ENCODE data around the gene BCAR3. TPM values are rescaled to one million over a fixed set of nuclear protein-coding genes. Genes with fewer than 3 reads are reported as not detected.
A peak's percentile ranks its signal among the peaks of the same experiment; 100 is the strongest.

The BCAR3 gene
- total RNA-seq, 3 donors from 2014 or later (not counting 1 experiment from before 2014, with no cell fraction given) = 0.52 to 6.5 (median 2.4) TPM

- H3K4me1 ChIP-seq (ENCODE audit: control insufficient read depth, insufficient read depth, low read length) = no peaks in the 10 kb centered on the region
- intact Hi-C loops (cut with micrococcal nuclease) = loop anchor here (1.0 kb wide), 4 partner anchors 185 to 280 kb away; partner anchors contain the start of gene GCLM
- peak; percentile 83 for TF ChIP-seq CTCF (IDR thresholded peaks at IDR 0.05)
- whole genome bisulfite sequencing (ENCODE audit: insufficient coverage) = 62% methylated on average over 9 of the region's 9 CpGs
- H3K4me1 Mint-ChIP-seq = no peaks in the 10 kb centered on the region
- no peaks in the 10 kb centered on the region for H3K27me3 ChIP-seq (ENCODE audit: control insufficient read depth, insufficient read depth, low read length)
- H3K27ac Mint-ChIP-seq = no peak overlapping the region
- H3K9me3 ChIP-seq (ENCODE audit: control insufficient read depth, insufficient read depth, low read length) = no peaks in the 10 kb centered on the region
- DNase-seq (peak in 1 of 2 donors; percentile 81), ATAC-seq (peak; percentile 76 to 94 (median 91))
- peaks cover 0 to 7% of the 10 kb centered on the region in 2 donors for H3K27me3 Mint-ChIP-seq (ENCODE audit: low read depth in 2 of 2)
- no peaks in the 10 kb centered on the region for H3K36me3 ChIP-seq (ENCODE audit: control insufficient read depth, insufficient read depth, low read length)
- H3K4me3 Mint-ChIP-seq = no peak overlapping the region
- no peak overlapping the region for H3K27ac ChIP-seq (ENCODE audit: low read length)
- no peaks in the 10 kb centered on the region for H3K36me3 Mint-ChIP-seq
- H3K9me3 Mint-ChIP-seq = no peaks in the 10 kb centered on the region
- H3K4me3 ChIP-seq (ENCODE audit: low read length) = no peak overlapping the region
Observed at GRCh38 chr1:93629101-93630059, 52.3 kb downstream of the BCAR3 start.

- H3K4me1 ChIP-seq (ENCODE audit: control insufficient read depth, insufficient read depth, low read length) = no peaks in the 10 kb centered on the region
- Mint-ChIP-seq H3K4me3 (no peak overlapping the region), H3K27me3 (ENCODE audit: low read depth in 2 of 2) (peaks cover 0 to 7% of the 10 kb centered on the region in 2 donors), H3K4me1 (no peaks in the 10 kb centered on the region), H3K27ac (no peak overlapping the region), H3K9me3 (no peaks in the 10 kb centered on the region), H3K36me3 (no peaks in the 10 kb centered on the region)
- WGBS (ENCODE audit: insufficient coverage) = 93% methylated on average over 1 of the region's 3 CpGs
- TF ChIP-seq CTCF (IDR thresholded peaks at IDR 0.05) = no peak
- intact Hi-C loops (cut with micrococcal nuclease) = loop anchor here (1.0 kb wide), 4 partner anchors 186 to 281 kb away; partner anchors contain the start of gene GCLM
- H3K36me3 ChIP-seq (ENCODE audit: control insufficient read depth, insufficient read depth, low read length) = no peaks in the 10 kb centered on the region
- H3K27me3 ChIP-seq (ENCODE audit: control insufficient read depth, insufficient read depth, low read length) = no peaks in the 10 kb centered on the region
- H3K9me3 ChIP-seq (ENCODE audit: control insufficient read depth, insufficient read depth, low read length) = no peaks in the 10 kb centered on the region
- DNase-seq = no peak
- no peak overlapping the region for H3K27ac ChIP-seq (ENCODE audit: low read length)
- no peak for ATAC-seq
- no peak overlapping the region for H3K4me3 ChIP-seq (ENCODE audit: low read length)
Observed at GRCh38 chr1:93628681-93629080, 53.0 kb downstream of the BCAR3 start.

- Histone ChIP-seq H3K27me3 (ENCODE audit: control insufficient read depth, insufficient read depth, low read length) (no peaks in the 10 kb centered on the region), H3K4me1 (ENCODE audit: control insufficient read depth, insufficient read depth, low read length) (no peaks in the 10 kb centered on the region), H3K36me3 (ENCODE audit: control insufficient read depth, insufficient read depth, low read length) (no peaks in the 10 kb centered on the region), H3K9me3 (ENCODE audit: control insufficient read depth, insufficient read depth, low read length) (no peaks in the 10 kb centered on the region), H3K27ac (ENCODE audit: low read length) (no peak overlapping the region), H3K4me3 (ENCODE audit: low read length) (no peak overlapping the region)
- Mint-ChIP-seq H3K36me3 (no peaks in the 10 kb centered on the region), H3K27ac (no peak overlapping the region), H3K27me3 (ENCODE audit: low read depth in 2 of 2) (peaks cover 0 to 7% of the 10 kb centered on the region in 2 donors), H3K9me3 (no peaks in the 10 kb centered on the region), H3K4me1 (no peaks in the 10 kb centered on the region), H3K4me3 (no peak overlapping the region)
- intact Hi-C loops (cut with micrococcal nuclease) = no loop called here
- WGBS (ENCODE audit: insufficient coverage) = 100% methylated on average over 3 of the region's 3 CpGs
- DNase-seq (no peak), ATAC-seq (no peak)
- no peak for TF ChIP-seq CTCF (IDR thresholded peaks at IDR 0.05)
Observed at GRCh38 chr1:93625582-93626327, 55.9 kb downstream of the BCAR3 start.

All from natural killer cell (primary cell).